Thyroid gland (tissue), 4 donors: ENCODE data around the gene VWA3B. TPM values are rescaled to one million over a fixed set of nuclear protein-coding genes. Genes with fewer than 3 reads are reported as not detected.

Experiments
- DNase-seq, 2 donors: peaks; one replicate each; pipeline ENCODE4 v3.0.0-alpha.2; 2019
- H3K27ac ChIP-seq, 3 donors: fragments of 200-600 bp; sonication (generic); 1 replicate in 2 of 3; 2 replicates in 1 of 3; pipeline ENCODE4 v1.5.1; 2016 to 2019; ENCODE audit warnings: mild to moderate bottlenecking in 1 of 3, moderate library complexity in 1 of 3
- H3K27me3 ChIP-seq: fragments of 200-600 bp; sonication (generic); one replicate; pipeline ENCODE4 v1.5.1; 2019
- H3K36me3 ChIP-seq, 2 donors: fragments of 200-600 bp; sonication (generic); one replicate each; pipeline ENCODE4 v1.5.1; 2016 to 2019
- H3K4me1 ChIP-seq, 2 donors: fragments of 200-600 bp; sonication (generic); one replicate each; pipeline ENCODE4 v1.5.1; 2017 to 2019
- H3K4me3 ChIP-seq, 3 donors: fragments of 200-600 bp; sonication (generic); replicated peaks in 1 of 3; 1 replicate in 2 of 3; 2 replicates in 1 of 3; pipeline ENCODE4 v1.5.1; 2016; ENCODE audit warnings: mild to moderate bottlenecking in 1 of 3
- H3K9me3 ChIP-seq: fragments of 200-600 bp; sonication (generic); one replicate; pipeline ENCODE4 v1.5.1; 2017
- POLR2A ChIP-seq, 2 donors: fragments of 450-650 bp; IDR thresholded peaks; one replicate each; pipeline ENCODE4 v1.6.1; 2017; ENCODE audit warnings: antibody characterized with exemption in 2 of 2, mild to moderate bottlenecking in 2 of 2, moderate library complexity in 1 of 2
- WGBS, 2 donors: methylation state at CpG; one replicate each; pipeline ENCODE4 v1.1.5; 2017; 5-methylcytosine and 5-hydroxymethylcytosine counted together
- intact Hi-C: fragments of 100-400 bp; cut with DNase I; formaldehyde crosslinking; loops from one replicate; pipeline ENCODE4 v1.15.1; 2023
- total RNA-seq, 4 donors: library from RNA; depleted of rRNA; stranded (reverse); fragments of >200 nt; gene quantifications; one replicate each; pipeline ENCODE4 v1.2.3, GENCODE V29; 2016
- TF ChIP-seq, protein P1 (sequence below), 6 experiments: fragments of 200-600 bp in 3 of 6; fragments of 450-650 bp in 3 of 6; sonication (generic) in 3 of 6; IDR thresholded peaks; one replicate each; pipeline ENCODE4 v1.5.1; 2016 to 2019; ENCODE audit warnings: antibody characterized with exemption in 6 of 6, mild to moderate bottlenecking in 2 of 6, inconsistent platforms in 1 of 6, moderate library complexity in 1 of 6

The VWA3B gene
- total RNA-seq, 4 donors from 2014 or later, result 0.81 TPM; not detected in 3

DNA sequence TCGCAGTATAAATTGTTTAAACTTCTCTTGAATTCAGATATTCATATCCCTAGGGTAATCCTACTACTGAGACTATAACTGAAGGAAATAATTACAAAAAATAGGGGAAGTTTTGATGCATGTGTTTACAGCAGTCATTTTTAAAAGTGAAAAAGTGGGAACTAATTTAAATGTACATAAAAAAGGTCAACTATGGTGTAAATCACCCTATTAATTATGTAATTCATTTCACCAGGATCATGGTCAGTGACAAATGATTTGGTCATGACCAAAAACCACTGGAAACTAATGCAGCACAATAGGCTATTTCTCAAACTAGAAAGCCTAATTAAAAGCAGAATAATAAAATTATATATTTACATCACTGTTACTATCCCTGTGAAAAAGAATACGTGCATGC is 254.3 kb downstream of the VWA3B start:
- intact Hi-C loops, result no loop called here
- H3K27me3 ChIP-seq, result no peaks in the 10 kb centered on the region
- H3K27ac ChIP-seq, result no peak overlapping the region
- H3K36me3 ChIP-seq, result no peaks in the 10 kb centered on the region
- no peak for DNase-seq
- TF ChIP-seq, protein P1, sequence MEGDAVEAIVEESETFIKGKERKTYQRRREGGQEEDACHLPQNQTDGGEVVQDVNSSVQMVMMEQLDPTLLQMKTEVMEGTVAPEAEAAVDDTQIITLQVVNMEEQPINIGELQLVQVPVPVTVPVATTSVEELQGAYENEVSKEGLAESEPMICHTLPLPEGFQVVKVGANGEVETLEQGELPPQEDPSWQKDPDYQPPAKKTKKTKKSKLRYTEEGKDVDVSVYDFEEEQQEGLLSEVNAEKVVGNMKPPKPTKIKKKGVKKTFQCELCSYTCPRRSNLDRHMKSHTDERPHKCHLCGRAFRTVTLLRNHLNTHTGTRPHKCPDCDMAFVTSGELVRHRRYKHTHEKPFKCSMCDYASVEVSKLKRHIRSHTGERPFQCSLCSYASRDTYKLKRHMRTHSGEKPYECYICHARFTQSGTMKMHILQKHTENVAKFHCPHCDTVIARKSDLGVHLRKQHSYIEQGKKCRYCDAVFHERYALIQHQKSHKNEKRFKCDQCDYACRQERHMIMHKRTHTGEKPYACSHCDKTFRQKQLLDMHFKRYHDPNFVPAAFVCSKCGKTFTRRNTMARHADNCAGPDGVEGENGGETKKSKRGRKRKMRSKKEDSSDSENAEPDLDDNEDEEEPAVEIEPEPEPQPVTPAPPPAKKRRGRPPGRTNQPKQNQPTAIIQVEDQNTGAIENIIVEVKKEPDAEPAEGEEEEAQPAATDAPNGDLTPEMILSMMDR (IDR thresholded peaks at IDR 0.05), result no peak
- no peak for TF ChIP-seq POLR2A (IDR thresholded peaks at IDR 0.05)
- H3K4me1 ChIP-seq, result peaks cover 0 to 1% of the 10 kb centered on the region in 2 donors
- WGBS, 2 donors, result 90 to 93% methylated on average over 2 of the region's 2 CpGs
- no peaks in the 10 kb centered on the region for H3K9me3 ChIP-seq
- no peak overlapping the region for H3K4me3 ChIP-seq

DNA sequence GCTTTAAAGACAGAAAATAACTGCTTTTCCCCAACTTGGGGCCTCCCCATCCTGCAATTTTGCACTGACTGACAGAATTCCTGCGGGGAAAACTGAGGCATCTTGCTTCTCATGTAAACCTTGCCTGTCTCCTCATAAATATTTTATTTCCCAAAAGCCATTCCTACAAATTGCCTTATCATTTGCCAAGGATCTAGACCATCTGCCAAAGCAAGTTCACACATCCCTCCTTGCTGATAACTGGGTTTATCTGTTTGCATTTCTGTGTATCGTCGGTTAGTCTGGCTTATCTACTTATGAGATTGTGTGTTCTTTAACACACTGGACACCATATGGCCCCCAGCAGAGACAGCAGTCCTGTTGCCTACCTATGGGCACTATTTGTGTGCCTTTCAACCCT is 256.3 kb downstream of the VWA3B start:
- no peak for TF ChIP-seq POLR2A (IDR thresholded peaks at IDR 0.05)
- TF ChIP-seq, protein P1 (IDR thresholded peaks at IDR 0.05), result no peak
- no peak for DNase-seq
- no peaks in the 10 kb centered on the region for H3K36me3 ChIP-seq
- no peak overlapping the region for H3K27ac ChIP-seq
- H3K4me3 ChIP-seq, result no peak overlapping the region
- H3K27me3 ChIP-seq, result peaks cover 16% of the 10 kb centered on the region
- H3K9me3 ChIP-seq, result no peaks in the 10 kb centered on the region
- intact Hi-C loops, result no loop called here
- WGBS, 2 donors, result 57 to 58% methylated on average over 3 of the region's 3 CpGs
- peaks cover 4 to 12% of the 10 kb centered on the region in 2 donors for H3K4me1 ChIP-seq

DNA sequence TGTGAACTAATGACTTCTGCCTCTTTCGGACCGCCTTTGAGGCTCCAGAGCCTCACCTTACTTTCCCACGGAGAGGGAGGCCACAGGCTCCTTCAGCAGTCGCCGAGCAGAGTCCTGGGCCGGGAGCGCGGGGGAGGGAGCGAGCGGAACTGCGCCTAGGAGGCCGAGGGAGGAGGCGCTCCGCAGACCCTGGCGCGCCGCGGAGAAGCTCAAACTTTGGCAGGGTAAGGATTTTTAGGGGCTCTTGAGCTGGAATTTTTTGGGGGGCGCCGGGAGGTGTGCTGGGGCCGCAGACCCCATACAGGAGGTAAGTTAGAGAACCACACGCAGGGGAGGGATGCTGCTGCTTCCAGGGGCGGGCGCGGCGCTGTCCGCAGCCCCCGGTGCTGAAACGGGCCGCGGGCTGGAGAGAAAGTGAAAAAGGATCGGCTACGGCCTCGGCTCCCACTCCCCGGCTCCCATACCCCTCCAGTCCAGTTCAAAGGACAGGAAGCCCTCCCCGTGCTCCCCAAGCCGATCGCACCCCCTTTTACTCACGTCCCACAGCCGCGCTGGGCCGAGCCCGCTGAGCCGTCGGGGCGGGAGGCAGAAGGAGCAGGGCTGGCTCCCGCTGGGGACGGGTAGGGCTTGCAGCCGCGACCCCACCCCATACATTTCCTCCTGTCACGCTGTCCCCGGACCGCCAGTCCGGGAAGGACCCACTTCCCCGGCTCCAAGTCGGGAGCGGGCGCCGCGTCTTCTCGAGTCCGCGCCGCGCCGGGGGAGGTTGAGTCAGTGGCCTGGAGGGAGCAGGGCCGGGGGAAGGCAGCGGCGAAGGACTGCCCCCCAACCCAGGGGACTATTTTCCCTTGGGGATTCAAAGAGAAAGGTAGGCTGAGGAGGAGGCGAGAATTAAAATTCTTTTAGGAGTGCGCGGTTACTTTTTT is 259.6 kb downstream of the VWA3B start, which contains the start of gene CNGA3:
Gene CNGA3, plus strand, starts transcription at position 146 of the 926 bp plus-strand sequence. CDS start 23,520 bp downstream, outside the sequence.
- no peak for TF ChIP-seq POLR2A (IDR thresholded peaks at IDR 0.05)
- TF ChIP-seq, protein P1 (IDR thresholded peaks at IDR 0.05), result no peak
- peaks cover 16% of the 10 kb centered on the region for H3K27me3 ChIP-seq
- intact Hi-C loops, result no loop called here
- H3K4me1 ChIP-seq, result peaks cover 4 to 12% of the 10 kb centered on the region in 2 donors
- DNase-seq, result peak; percentile 9 to 18
- no peak within 1 kb of the TSS for H3K27ac ChIP-seq
- no peaks in the 10 kb centered on the region for H3K36me3 ChIP-seq
- 1 to 6% methylated on average over 28 to 34 of the region's 72 CpGs for WGBS, 2 donors
- no peak within 1 kb of the TSS for H3K4me3 ChIP-seq
- H3K9me3 ChIP-seq, result no peaks in the 10 kb centered on the region

DNA sequence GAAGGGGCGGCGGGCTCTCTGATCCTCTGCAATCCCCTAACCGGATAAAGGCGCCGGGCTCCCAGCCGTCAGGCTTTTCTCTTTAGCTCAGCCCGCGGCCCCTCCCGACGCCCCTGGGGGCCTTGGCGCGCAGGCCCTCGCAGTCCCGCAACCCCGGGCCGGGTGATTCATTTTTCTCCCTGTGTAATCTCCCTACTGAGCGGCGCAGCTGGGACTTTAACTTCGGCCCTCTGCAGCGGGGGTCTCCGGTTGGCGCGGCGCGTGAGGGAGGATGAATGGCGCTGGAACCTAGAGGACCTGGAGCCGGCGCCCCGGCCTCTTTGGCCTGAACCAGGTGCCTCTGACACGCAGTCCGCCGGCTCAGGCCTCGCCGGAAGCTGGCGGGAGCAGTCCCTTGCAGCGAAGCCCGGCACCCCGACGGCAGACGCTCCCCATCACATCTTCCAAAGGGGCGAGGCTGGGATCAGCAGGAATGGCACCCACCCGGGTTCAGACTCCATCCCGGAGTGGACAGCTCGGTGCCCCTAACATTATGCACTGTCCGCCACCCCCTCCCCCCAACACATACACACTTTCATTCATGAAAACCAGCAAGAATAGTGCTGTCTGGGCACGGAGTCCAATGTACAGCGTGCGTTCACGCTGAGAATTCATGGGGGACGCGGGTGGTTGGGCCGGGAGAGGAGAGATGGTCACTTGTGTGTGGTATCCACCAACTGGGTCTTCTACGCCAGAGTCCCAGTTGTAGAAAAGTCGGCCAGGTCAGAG is 260.5 kb downstream of the VWA3B start:
- no peak overlapping the region for H3K4me3 ChIP-seq
- 4 to 9% methylated on average over 37 to 53 of the region's 54 CpGs for WGBS, 2 donors

More for the DNA sequence above, 260.5 kb downstream of the VWA3B start:
- H3K36me3 ChIP-seq, result no peaks in the 10 kb centered on the region
- H3K27me3 ChIP-seq, result peaks cover 16% of the 10 kb centered on the region
- no peak overlapping the region for H3K27ac ChIP-seq
- H3K9me3 ChIP-seq, result no peaks in the 10 kb centered on the region
- peaks cover 4 to 12% of the 10 kb centered on the region in 2 donors for H3K4me1 ChIP-seq
- intact Hi-C loops, result no loop called here
- TF ChIP-seq, protein P1 (IDR thresholded peaks at IDR 0.05), result no peak
- no peak for TF ChIP-seq POLR2A (IDR thresholded peaks at IDR 0.05)
- no peak for DNase-seq
